GM12875 (cell line): ENCODE data around the gene ZNF644.

Experiments
- H3K4me3 ChIP-seq: one replicate; pipeline ENCODE4 v1.5.1; 2011; ENCODE audit warnings: low read depth, low read length, control low read depth
- TF ChIP-seq, protein P1 (sequence below): IDR thresholded peaks from 2 replicates; pipeline ENCODE4 v1.5.1; 2011; ENCODE audit warnings: low read depth, mild to moderate bottlenecking, control low read depth, inconsistent platforms, low read length, moderate library complexity, borderline replicate concordance; ENCODE audit not compliant: insufficient read depth

ZNF644 gene

DNA sequence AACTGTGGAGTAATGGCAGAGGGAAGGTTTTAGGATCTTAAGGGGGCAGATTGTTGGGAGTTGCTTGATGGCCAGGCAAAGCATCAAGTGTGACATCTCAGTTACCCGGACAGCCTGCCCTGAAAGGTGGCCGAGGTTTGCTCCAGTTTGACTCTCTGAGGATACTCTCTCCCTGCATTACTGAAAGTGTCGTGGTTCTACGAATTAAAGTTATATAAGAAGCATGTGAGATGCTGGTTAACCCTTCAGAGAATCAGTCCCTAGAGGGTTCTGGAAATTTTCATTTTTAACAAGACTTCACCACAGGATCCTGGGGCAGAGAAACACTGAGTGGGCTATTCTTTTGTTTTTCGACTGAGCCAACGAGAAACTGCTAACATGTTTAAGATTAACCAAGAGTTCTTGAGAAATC, 689 bp upstream of the ZNF644 start:
- peak overlapping the region; percentile 88 for H3K4me3 ChIP-seq
- TF ChIP-seq, protein P1, sequence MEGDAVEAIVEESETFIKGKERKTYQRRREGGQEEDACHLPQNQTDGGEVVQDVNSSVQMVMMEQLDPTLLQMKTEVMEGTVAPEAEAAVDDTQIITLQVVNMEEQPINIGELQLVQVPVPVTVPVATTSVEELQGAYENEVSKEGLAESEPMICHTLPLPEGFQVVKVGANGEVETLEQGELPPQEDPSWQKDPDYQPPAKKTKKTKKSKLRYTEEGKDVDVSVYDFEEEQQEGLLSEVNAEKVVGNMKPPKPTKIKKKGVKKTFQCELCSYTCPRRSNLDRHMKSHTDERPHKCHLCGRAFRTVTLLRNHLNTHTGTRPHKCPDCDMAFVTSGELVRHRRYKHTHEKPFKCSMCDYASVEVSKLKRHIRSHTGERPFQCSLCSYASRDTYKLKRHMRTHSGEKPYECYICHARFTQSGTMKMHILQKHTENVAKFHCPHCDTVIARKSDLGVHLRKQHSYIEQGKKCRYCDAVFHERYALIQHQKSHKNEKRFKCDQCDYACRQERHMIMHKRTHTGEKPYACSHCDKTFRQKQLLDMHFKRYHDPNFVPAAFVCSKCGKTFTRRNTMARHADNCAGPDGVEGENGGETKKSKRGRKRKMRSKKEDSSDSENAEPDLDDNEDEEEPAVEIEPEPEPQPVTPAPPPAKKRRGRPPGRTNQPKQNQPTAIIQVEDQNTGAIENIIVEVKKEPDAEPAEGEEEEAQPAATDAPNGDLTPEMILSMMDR, result no peak

DNA sequence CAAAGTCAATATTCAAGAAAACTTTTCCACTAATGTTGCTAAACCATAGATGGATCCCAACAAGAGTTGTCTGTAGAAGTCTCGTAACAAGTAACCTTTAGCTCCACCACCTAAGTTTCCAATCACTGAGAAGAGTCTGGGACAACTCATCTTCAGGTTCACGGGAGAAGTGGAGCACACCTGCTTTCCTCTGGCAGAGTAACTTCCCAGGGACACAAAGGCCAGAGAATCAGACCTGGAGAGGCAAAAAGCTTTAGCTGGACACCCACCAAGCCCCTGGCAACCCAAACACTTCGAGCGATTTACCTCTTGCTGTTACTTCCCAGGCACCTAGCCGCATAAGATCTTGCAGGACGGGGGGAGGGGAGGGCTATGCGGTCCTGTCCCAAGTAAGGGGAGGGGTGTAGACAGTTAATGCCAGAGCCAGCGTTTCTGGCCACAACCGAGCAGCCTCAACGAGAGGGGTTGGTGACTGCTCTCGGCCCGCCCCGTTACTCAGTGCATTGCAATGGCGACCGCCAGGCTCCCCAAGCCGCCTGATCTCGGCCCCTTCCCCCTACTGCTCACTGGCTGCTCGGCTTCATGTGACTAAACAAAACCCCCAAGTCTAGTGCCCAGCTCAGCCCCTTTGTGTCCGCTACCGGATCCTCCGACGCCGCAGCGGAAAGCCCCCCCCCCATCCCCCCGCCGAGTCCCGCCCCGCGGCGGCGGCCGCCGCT, 709 bp downstream of the ZNF644 start:
- TF ChIP-seq, protein P1, result no peak
- H3K4me3 ChIP-seq, result peak overlapping the region; percentile 88

DNA sequence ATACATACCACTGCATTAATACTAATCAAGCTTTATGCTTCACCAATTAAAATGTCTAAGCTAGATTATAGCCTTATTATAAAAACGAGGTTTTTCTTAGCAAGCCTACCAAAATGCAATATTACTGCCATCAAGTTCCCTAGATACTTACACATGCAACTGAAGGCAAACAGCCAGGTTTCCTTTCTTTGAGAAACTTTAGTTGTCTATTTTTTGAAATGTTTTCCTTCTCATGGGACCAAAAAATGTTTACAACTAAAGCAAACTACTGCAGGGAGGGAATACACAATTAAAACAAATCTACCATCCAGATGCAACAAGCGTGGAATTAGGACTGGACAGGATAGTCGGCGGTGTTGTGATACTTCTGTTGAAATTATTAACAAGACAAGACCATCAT, 1.3 kb downstream of the ZNF644 start:
- H3K4me3 ChIP-seq, result peak overlapping the region; percentile 88

DNA sequence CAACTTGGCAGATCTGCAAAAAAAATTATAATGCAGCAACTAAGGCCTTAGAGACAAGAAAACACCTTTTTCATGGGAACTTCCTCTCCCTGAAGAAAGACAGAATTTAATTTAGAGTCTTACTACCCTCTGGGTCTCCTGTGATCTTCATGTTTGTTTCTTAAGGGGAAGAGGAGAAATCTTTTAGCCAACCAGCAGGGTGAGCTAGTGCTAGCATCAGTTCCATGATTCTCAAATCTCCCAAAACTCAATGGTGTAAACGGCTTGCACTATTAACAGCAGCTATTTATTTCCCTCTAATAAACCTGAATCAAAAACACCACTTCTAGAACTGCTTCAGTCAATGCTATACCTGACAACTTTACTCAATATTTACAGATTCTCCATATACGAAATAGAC, 3.8 kb downstream of the ZNF644 start:
- H3K4me3 ChIP-seq, result no peak overlapping the region
- TF ChIP-seq, protein P1, result peak; percentile 27; the same call in 1 of the 2 replicates

More for the DNA sequence above, 1.3 kb downstream of the ZNF644 start:
- TF ChIP-seq, protein P1, result no peak

DNA sequence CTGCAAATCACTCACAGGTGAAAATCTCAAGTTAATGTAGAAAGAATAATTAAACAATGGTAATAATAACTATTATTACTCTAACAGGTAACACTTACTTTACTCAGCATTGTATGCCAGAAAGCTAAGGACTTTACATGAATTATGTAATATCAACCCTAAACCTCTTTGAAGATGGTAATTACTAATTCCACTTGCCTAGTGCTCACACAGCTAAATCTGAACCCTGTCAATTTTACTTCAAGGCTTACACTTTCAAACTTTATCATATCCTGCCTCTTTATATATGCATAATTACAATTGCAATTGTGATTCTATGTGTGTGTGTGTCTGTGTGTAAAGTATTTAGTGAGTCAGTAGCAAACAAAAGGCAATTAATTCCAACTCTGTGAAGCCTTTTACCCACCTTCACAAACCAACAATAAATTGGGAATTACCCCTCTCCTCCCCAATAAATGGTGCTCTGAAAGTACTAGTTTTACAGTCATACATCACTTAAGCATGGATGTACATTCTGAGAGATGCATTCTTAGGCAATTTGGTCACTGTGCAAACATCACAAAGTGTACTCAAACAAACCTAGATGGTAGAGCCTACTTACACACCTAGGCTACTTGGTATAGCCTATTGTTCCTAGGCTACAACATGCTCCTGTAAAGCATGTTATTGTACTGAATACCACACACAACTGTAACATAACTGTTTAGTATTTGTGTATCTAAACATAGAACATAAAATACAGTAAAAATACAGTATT, 5.9 kb downstream of the ZNF644 start:
- H3K4me3 ChIP-seq, result no peak overlapping the region
- TF ChIP-seq, protein P1, result no peak

DNA sequence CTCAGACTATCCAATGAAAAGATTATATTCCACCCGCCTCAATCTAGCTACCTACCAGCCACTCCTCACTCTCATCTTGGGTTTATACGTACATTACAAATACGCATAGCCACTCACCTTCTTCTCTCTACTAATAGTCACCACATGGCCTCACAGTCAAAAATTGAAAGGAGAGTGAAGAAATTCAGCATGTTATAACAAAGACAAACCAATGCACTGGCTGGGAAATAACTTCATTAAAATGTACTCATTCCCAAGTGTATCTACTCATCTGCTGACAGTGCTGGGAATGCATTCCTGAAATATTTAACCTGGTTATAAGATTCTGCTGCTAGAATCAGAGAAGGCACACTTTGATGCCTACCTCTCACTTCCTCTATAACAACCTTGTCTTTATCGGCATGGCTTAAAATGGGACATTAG, 6.5 kb downstream of the ZNF644 start:
- TF ChIP-seq, protein P1, result no peak

More for the DNA sequence above, 6.5 kb downstream of the ZNF644 start:
- H3K4me3 ChIP-seq, result no peak overlapping the region
